Measurements from ENCODE around the gene NQO2.

DNA sequence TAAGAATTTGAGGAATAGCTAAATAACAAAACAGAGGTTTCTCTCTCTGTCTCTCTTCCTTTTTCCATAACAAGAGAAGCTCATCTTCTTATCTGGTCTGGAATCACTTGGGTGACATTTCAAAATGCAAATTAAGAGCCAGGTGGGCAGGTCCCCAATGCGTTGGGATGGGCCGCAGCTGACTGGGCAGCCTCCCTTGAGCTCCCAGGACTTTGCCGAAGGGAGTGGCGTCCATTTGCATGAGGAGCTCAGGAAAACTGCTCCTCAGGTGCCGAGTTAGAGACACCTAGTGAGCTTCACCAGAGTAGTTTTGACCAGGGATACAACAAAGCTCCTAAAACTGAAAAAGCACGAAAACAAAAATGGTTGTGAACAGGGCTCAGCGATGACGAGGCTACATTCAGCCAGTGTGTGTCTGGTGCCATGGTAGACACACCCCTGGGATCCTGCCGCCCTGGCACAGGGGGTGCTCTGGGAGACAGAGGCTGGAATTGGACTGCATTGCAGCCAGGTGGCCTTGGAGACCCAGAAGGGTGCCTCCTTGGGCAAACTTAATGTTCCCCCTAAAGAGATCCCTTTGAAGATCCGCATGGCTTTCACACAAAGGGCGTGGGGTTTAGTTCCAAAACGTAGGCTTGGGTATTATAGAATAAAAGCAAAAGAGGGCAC, 14.8 kb upstream of the NQO2 start:
- TF ChIP-seq, protein P1, sequence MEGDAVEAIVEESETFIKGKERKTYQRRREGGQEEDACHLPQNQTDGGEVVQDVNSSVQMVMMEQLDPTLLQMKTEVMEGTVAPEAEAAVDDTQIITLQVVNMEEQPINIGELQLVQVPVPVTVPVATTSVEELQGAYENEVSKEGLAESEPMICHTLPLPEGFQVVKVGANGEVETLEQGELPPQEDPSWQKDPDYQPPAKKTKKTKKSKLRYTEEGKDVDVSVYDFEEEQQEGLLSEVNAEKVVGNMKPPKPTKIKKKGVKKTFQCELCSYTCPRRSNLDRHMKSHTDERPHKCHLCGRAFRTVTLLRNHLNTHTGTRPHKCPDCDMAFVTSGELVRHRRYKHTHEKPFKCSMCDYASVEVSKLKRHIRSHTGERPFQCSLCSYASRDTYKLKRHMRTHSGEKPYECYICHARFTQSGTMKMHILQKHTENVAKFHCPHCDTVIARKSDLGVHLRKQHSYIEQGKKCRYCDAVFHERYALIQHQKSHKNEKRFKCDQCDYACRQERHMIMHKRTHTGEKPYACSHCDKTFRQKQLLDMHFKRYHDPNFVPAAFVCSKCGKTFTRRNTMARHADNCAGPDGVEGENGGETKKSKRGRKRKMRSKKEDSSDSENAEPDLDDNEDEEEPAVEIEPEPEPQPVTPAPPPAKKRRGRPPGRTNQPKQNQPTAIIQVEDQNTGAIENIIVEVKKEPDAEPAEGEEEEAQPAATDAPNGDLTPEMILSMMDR (IDR thresholded peaks at IDR 0.05; ENCODE audit: borderline replicate concordance, extremely low read depth, low read length, poor library complexity, severe bottlenecking), result no peak
- TF ChIP-seq EZH2 (IDR thresholded peaks at IDR 0.05; ENCODE audit: borderline replicate concordance, low read depth, low read length, severe bottlenecking), result no peak

Data from DND-41 (cell line).